ENCODE data around the gene SH2D1B. TPM values are rescaled to one million over a fixed set of nuclear protein-coding genes. Genes with fewer than 3 reads are reported as not detected.

SH2D1B gene
- total RNA-seq, 2 donors from 2014 or later, result 0.32 TPM; not detected in 1

- DNase-seq (no peak), ATAC-seq (replicated peaks in 1 of 2) (no peak)
- H3K27me3 Mint-ChIP-seq (ENCODE audit: low read depth), result peaks cover 3% of the 10 kb centered on the region
These were observed 27.8 kb downstream of the SH2D1B start for GRCh38 chr1:162384116-162384515.

DNA sequence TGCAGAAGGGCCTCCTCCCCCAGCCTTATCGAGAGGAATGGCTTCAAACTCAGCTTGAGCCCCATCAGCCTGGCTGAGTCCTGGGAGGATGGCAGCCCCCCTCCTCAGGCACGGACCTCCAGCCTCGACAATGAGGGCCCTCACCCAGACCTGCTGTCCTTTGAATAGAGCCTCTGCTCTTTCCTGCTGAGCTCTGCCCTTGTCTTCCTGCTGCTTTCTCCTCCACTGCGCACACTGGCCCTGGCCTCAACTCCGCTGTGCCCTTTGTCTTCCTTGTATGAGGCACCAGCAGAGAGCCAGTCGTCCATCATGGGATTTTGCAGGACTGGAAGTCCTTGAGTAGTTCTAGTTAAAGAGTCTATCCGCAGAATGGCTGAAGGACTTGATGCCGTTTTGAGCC, 28.4 kb downstream of the SH2D1B start:
- no peak overlapping the region for H3K4me3 Mint-ChIP-seq
- H3K27ac Mint-ChIP-seq, result no peak overlapping the region
- H3K9me3 Mint-ChIP-seq, result no peaks in the 10 kb centered on the region
- no peaks in the 10 kb centered on the region for H3K4me1 Mint-ChIP-seq (ENCODE audit: low read depth)
- DNase-seq, result no peak
- H3K36me3 Mint-ChIP-seq (ENCODE audit: insufficient read depth in 2 of 2), result no peaks in the 10 kb centered on the region
- no peaks in the 10 kb centered on the region for H3K27me3 Mint-ChIP-seq (ENCODE audit: low read depth)
- no peak for ATAC-seq (replicated peaks in 1 of 2)

More at GRCh38 chr1:162384116-162384515, 27.8 kb downstream of the SH2D1B start:
- H3K9me3 Mint-ChIP-seq, result no peaks in the 10 kb centered on the region
- no peaks in the 10 kb centered on the region for H3K4me1 Mint-ChIP-seq (ENCODE audit: low read depth)
- no peaks in the 10 kb centered on the region for H3K36me3 Mint-ChIP-seq (ENCODE audit: insufficient read depth in 2 of 2)
- no peak overlapping the region for H3K27ac Mint-ChIP-seq
- H3K4me3 Mint-ChIP-seq, result no peak overlapping the region

DNA sequence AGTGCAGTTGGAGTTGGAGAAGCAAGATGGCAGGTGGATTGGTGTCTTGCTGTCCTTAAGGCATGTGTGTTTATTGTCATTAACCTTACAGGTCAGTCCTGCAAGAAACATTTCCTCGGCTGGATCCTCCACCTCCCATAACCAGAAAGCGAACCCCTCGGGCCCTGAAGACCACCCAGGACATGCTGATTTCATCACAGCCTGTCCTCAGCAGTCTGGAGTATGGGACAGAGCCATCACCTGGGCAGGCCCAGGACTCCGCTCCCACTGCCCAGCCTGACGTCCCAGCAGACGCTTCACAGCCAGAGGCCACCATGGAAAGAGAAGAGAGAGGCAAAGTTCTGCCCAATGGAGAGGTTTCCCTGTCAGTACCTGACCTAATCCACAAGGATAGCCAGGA, 28.8 kb downstream of the SH2D1B start:
- Mint-ChIP-seq H3K4me1 (ENCODE audit: low read depth) (no peaks in the 10 kb centered on the region), H3K36me3 (ENCODE audit: insufficient read depth in 2 of 2) (no peaks in the 10 kb centered on the region), H3K27ac (no peak overlapping the region), H3K9me3 (no peaks in the 10 kb centered on the region), H3K27me3 (ENCODE audit: low read depth) (no peaks in the 10 kb centered on the region), H3K4me3 (no peak overlapping the region)
- no peak for DNase-seq
- no peak for ATAC-seq (replicated peaks in 1 of 2)

- no peaks in the 10 kb centered on the region for H3K9me3 Mint-ChIP-seq
- no peaks in the 10 kb centered on the region for H3K4me1 Mint-ChIP-seq (ENCODE audit: low read depth)
- no peak overlapping the region for H3K4me3 Mint-ChIP-seq
- H3K27ac Mint-ChIP-seq, result no peak overlapping the region
- H3K36me3 Mint-ChIP-seq (ENCODE audit: insufficient read depth in 2 of 2), result no peaks in the 10 kb centered on the region
- DNase-seq (no peak), ATAC-seq (replicated peaks in 1 of 2) (no peak)
- no peaks in the 10 kb centered on the region for H3K27me3 Mint-ChIP-seq (ENCODE audit: low read depth)
These were observed 29.8 kb downstream of the SH2D1B start for GRCh38 chr1:162381941-162382750.

GRCh38 chr1:162381383-162381782, 30.6 kb downstream of the SH2D1B start, which contains the start of gene C1orf226:
Gene C1orf226 (plus strand): TSS chr1:162381728. CDS start chr1:162381902, 174 bp downstream.
- ATAC-seq (replicated peaks in 1 of 2), result no peak
- Mint-ChIP-seq H3K27ac (no peak within 1 kb of the TSS), H3K4me3 (no peak within 1 kb of the TSS), H3K27me3 (ENCODE audit: low read depth) (no peaks in the 10 kb centered on the region), H3K36me3 (ENCODE audit: insufficient read depth in 2 of 2) (no peaks in the 10 kb centered on the region), H3K9me3 (no peaks in the 10 kb centered on the region), H3K4me1 (ENCODE audit: low read depth) (no peaks in the 10 kb centered on the region)
- DNase-seq, result no peak

GRCh38 chr1:162380061-162380846, 31.7 kb downstream of the SH2D1B start:
- ATAC-seq (replicated peaks in 1 of 2) (no peak), DNase-seq (no peak)
- Mint-ChIP-seq H3K27ac (no peak overlapping the region), H3K36me3 (ENCODE audit: insufficient read depth in 2 of 2) (no peaks in the 10 kb centered on the region), H3K4me1 (ENCODE audit: low read depth) (no peaks in the 10 kb centered on the region), H3K9me3 (no peaks in the 10 kb centered on the region), H3K27me3 (ENCODE audit: low read depth) (no peaks in the 10 kb centered on the region), H3K4me3 (no peak overlapping the region)

DNA sequence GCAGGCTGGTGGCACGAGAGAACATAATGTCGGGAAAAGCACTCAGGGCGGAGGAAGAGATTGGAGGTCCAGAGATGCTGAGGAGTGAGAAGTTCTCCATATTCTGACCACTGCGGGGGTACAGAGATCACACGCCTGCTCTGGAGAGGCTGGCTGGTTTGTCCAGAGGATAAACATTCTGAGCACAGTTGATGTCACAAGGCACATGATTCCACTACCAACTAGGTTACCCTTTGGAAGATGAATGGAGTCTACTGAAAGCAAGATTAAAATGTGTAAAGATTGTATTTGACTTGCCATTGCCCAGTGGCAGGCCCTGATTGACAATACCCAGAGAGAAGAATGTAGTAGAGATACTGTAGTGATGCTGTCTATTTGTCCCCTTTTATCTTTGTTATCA, 35.2 kb downstream of the SH2D1B start, which contains the start of gene SPATA46:
Gene SPATA46 (minus strand): TSS at position 164 of the 400 bp plus-strand sequence. CDS start 64 bp downstream, at position 100.
- no peaks in the 10 kb centered on the region for H3K4me1 Mint-ChIP-seq (ENCODE audit: low read depth)
- H3K4me3 Mint-ChIP-seq, result no peak within 1 kb of the TSS
- no peaks in the 10 kb centered on the region for H3K27me3 Mint-ChIP-seq (ENCODE audit: low read depth)
- no peaks in the 10 kb centered on the region for H3K36me3 Mint-ChIP-seq (ENCODE audit: insufficient read depth in 2 of 2)
- H3K9me3 Mint-ChIP-seq, result no peaks in the 10 kb centered on the region
- no peak within 1 kb of the TSS for H3K27ac Mint-ChIP-seq
- no peak for ATAC-seq (replicated peaks in 1 of 2)
- DNase-seq, result no peak

DNA sequence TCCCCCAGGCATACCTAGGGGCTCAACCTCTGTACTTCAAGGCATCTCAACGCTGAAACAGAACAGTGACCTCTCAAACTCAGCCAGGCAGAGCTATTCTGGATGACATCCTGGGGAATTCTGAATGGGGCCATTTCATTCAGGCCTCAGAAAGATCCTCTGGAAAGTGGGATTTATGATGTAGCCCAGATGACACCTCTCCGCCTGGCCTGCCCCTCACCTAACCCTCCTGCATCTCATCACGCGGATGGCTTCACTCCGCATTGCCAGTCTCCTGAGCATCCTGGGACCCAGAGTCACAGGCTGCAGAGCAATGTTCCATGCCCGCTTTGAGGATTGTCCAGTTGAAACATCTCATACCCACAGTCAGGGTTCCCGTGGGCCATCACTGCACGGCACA, 36.5 kb downstream of the SH2D1B start:
- no peak for DNase-seq
- no peak for ATAC-seq (replicated peaks in 1 of 2)
- no peaks in the 10 kb centered on the region for H3K9me3 Mint-ChIP-seq
- H3K4me3 Mint-ChIP-seq, result no peak overlapping the region
- no peak overlapping the region for H3K27ac Mint-ChIP-seq
- H3K36me3 Mint-ChIP-seq (ENCODE audit: insufficient read depth in 2 of 2), result no peaks in the 10 kb centered on the region
- H3K4me1 Mint-ChIP-seq (ENCODE audit: low read depth), result no peaks in the 10 kb centered on the region
- H3K27me3 Mint-ChIP-seq (ENCODE audit: low read depth), result no peaks in the 10 kb centered on the region

DNA sequence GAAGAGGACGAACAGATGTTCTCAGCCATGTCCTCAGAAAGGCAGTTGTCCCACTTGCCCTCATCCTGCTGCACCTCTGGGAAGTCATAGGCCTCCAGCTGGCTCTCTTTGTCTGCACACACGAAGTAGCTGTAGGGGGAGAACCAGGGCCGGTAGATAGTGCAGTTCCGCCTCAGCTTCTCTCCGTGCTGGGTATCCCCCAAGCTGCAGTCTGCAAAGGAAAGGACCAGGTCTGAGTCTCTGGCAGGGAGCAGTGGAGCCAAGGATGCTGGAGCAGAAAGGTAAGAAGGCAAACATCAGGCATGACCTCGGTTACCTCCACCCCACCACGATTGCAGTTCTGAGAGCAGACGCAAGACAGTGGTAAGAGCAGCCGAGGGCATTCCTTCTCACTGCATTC, 37.5 kb downstream of the SH2D1B start:
- H3K4me1 Mint-ChIP-seq (ENCODE audit: low read depth), result no peaks in the 10 kb centered on the region
- no peaks in the 10 kb centered on the region for H3K36me3 Mint-ChIP-seq (ENCODE audit: insufficient read depth in 2 of 2)
- H3K27ac Mint-ChIP-seq, result no peak overlapping the region
- ATAC-seq (replicated peaks in 1 of 2), result no peak
- no peak for DNase-seq
- H3K9me3 Mint-ChIP-seq, result no peaks in the 10 kb centered on the region
- no peaks in the 10 kb centered on the region for H3K27me3 Mint-ChIP-seq (ENCODE audit: low read depth)
- no peak overlapping the region for H3K4me3 Mint-ChIP-seq

GRCh38 chr1:162373541-162374260, 38.2 kb downstream of the SH2D1B start:
- H3K4me3 Mint-ChIP-seq, result no peak overlapping the region
- H3K9me3 Mint-ChIP-seq, result no peaks in the 10 kb centered on the region
- no peaks in the 10 kb centered on the region for H3K4me1 Mint-ChIP-seq (ENCODE audit: low read depth)
- no peaks in the 10 kb centered on the region for H3K27me3 Mint-ChIP-seq (ENCODE audit: low read depth)
- no peak overlapping the region for H3K27ac Mint-ChIP-seq
- DNase-seq (no peak), ATAC-seq (replicated peaks in 1 of 2) (no peak)
- no peaks in the 10 kb centered on the region for H3K36me3 Mint-ChIP-seq (ENCODE audit: insufficient read depth in 2 of 2)

DNA sequence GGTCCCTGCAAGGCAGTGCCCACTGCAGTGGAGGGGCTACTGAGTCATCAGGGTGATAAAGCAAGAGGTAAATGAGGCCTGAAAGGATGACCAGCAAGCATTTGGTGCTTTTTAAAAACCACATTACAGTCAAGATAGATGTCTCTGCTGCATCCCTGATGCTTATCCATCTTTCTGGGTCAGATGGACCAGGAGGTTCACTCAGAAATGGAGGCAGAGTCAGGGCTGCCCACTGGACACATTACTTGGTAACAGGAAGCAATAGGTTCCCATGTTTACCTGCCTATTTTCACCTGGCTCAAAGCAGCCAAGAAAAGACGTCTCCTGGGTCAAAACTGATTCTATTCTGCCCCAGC, 38.9 kb downstream of the SH2D1B start:
- no peaks in the 10 kb centered on the region for H3K27me3 Mint-ChIP-seq (ENCODE audit: low read depth)
- ATAC-seq (replicated peaks in 1 of 2) (no peak), DNase-seq (no peak)
- no peaks in the 10 kb centered on the region for H3K9me3 Mint-ChIP-seq
- no peak overlapping the region for H3K27ac Mint-ChIP-seq
- H3K4me3 Mint-ChIP-seq, result no peak overlapping the region
- H3K4me1 Mint-ChIP-seq (ENCODE audit: low read depth), result no peaks in the 10 kb centered on the region
- no peaks in the 10 kb centered on the region for H3K36me3 Mint-ChIP-seq (ENCODE audit: insufficient read depth in 2 of 2)

GRCh38 chr1:162372159-162373071, 39.5 kb downstream of the SH2D1B start:
- H3K4me1 Mint-ChIP-seq (ENCODE audit: low read depth), result no peaks in the 10 kb centered on the region
- ATAC-seq (replicated peaks in 1 of 2) (no peak), DNase-seq (no peak)
- no peak overlapping the region for H3K27ac Mint-ChIP-seq
- H3K36me3 Mint-ChIP-seq (ENCODE audit: insufficient read depth in 2 of 2), result no peaks in the 10 kb centered on the region
- H3K27me3 Mint-ChIP-seq (ENCODE audit: low read depth), result no peaks in the 10 kb centered on the region
- no peaks in the 10 kb centered on the region for H3K9me3 Mint-ChIP-seq
- no peak overlapping the region for H3K4me3 Mint-ChIP-seq
